Progenitor cell of endocrine pancreas (in vitro differentiated cells): ENCODE measurements around the gene LMF2. TPM values are rescaled to one million over a fixed set of nuclear protein-coding genes. Genes with fewer than 3 reads are reported as not detected.
A peak's percentile ranks its signal among the peaks of the same experiment; 100 is the strongest.

Experiments used
- DNase-seq: peaks from one replicate; pipeline ENCODE4 v3.0.0; 2021; ENCODE audit warnings: low spot score; ENCODE audit not compliant: unreplicated experiment
- H3K27ac Mint-ChIP-seq: 2 replicates; pipeline ENCODE4 v1.8.0; 2021; ENCODE audit warnings: mild to moderate bottlenecking, moderate library complexity, mixed read lengths
- H3K27me3 Mint-ChIP-seq: 2 replicates; pipeline ENCODE4 v1.8.0; 2021; ENCODE audit warnings: mixed read lengths
- H3K36me3 Mint-ChIP-seq: 2 replicates; pipeline ENCODE4 v1.8.0; 2022; ENCODE audit warnings: mixed read lengths; ENCODE audit not compliant: insufficient read depth
- H3K4me1 Mint-ChIP-seq: 2 replicates; pipeline ENCODE4 v1.8.0; 2021; ENCODE audit warnings: low read depth, mixed read lengths
- H3K4me3 Mint-ChIP-seq: 2 replicates; pipeline ENCODE4 v1.8.0; 2021; ENCODE audit warnings: low read depth, mild to moderate bottlenecking, moderate library complexity, mixed read lengths
- H3K9me3 Mint-ChIP-seq: 2 replicates; pipeline ENCODE4 v1.8.0; 2021; ENCODE audit warnings: low read depth, mixed read lengths
- total RNA-seq: library from RNA; stranded (reverse); gene quantifications from 2 replicates; pipeline ENCODE4 v1.2.1, GENCODE V29; 2021
- TF ChIP-seq, protein P1 (sequence below): fragments of 200-600 bp; sonication (generic); IDR thresholded peaks from one replicate; pipeline ENCODE4 v1.5.0; 2021; ENCODE audit warnings: antibody characterized with exemption, mild to moderate bottlenecking; ENCODE audit not compliant: unreplicated experiment

Gene LMF2
- total RNA-seq, 1 donor from 2014 or later, result 65.5 TPM

DNA sequence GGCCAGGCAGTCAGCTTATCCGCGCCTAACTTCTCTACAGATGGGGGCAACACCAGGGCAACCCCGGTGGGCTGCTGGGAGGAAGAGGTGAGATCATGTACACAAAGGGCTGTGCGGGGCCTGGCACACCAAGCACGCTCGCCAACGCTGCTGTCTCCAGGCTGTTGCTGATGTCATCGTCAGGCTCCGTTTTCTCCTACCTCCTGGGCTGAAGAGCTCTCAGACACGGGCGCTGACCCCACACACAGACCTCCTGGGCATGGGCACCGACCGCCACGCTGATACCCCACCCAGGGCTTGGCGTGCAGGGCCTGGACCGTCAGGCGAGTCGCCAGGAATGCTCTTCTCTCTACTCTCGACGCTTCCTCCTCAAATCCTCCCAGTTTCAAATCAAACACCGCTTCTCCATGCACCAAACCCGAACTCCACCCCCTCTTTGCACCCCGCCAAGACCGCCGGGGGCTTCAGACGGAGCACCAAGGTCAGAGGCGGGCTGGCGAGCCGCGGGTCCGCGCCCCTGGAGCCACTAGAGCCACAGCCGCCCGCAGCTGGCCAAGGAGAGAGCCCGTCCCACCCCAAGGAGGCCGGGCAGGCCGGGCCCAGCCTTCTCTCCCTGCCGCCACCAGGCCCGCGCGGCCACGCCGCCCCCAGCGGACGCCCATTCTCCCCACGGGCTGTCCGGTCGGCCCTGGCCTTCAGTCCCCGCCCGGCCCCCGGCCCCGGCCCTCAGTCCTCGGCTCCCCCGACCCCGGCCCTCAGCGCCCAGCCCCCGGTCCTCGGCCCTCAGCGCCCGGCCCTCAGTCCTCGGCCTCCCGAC is 33.4 kb downstream of the LMF2 start:
- peaks cover 11% of the 10 kb centered on the region for H3K27me3 Mint-ChIP-seq
- peaks cover 25% of the 10 kb centered on the region for H3K4me1 Mint-ChIP-seq
- H3K4me3 Mint-ChIP-seq, result peak overlapping the region; percentile 92
- TF ChIP-seq, protein P1, sequence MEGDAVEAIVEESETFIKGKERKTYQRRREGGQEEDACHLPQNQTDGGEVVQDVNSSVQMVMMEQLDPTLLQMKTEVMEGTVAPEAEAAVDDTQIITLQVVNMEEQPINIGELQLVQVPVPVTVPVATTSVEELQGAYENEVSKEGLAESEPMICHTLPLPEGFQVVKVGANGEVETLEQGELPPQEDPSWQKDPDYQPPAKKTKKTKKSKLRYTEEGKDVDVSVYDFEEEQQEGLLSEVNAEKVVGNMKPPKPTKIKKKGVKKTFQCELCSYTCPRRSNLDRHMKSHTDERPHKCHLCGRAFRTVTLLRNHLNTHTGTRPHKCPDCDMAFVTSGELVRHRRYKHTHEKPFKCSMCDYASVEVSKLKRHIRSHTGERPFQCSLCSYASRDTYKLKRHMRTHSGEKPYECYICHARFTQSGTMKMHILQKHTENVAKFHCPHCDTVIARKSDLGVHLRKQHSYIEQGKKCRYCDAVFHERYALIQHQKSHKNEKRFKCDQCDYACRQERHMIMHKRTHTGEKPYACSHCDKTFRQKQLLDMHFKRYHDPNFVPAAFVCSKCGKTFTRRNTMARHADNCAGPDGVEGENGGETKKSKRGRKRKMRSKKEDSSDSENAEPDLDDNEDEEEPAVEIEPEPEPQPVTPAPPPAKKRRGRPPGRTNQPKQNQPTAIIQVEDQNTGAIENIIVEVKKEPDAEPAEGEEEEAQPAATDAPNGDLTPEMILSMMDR, result no peak
- H3K36me3 Mint-ChIP-seq, result peaks cover 1% of the 10 kb centered on the region
- no peak for DNase-seq
- peak overlapping the region; percentile 86 for H3K27ac Mint-ChIP-seq
- H3K9me3 Mint-ChIP-seq, result no peaks in the 10 kb centered on the region

DNA sequence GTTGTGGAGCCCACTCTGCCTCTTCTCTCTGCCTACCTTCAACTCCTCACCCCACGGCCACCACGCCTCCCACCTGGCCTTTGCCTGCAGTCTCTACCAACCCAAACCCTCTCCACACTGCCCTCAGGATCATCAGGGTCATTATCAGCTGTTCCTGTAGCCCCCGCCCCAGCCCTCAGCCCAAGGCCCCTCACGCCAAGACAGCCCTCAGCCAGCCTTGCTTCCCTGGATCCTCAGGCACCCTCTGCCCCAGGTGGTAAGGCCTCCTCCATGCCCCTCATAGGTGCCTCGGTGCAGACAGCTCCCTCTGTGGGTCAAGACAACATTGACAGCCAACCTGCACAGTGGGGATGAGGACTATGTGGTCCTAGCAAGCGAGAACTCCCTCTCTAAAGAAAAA is 34.4 kb downstream of the LMF2 start:
- Mint-ChIP-seq H3K27me3 (peaks cover 6% of the 10 kb centered on the region), H3K27ac (peak overlapping the region; percentile 86), H3K4me3 (peak overlapping the region; percentile 92), H3K4me1 (peaks cover 25% of the 10 kb centered on the region), H3K36me3 (peaks cover 1% of the 10 kb centered on the region), H3K9me3 (no peaks in the 10 kb centered on the region)
- DNase-seq, result no peak
- TF ChIP-seq, protein P1, result peak; percentile 28

DNA sequence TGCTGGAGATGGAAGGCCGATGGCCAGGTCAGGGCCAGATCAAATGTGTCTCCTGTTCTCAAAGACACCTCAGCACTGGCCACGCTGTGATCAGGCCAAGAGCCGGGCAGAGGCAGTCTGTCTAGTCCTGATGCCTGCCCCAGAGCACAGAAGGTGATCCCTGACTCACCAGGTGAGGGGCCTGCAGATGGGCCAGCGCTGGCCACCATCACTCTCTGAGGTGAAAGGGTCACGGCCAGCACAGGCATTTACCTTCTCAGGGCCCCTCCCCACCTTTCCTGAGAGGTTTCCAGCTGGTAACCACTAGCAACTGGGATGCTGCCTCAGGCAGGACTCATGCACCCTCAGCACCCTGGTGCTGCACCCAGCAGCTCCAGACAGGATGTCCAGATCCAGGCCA is 35.5 kb downstream of the LMF2 start:
- H3K27ac Mint-ChIP-seq, result no peak overlapping the region
- no peak for DNase-seq
- H3K4me3 Mint-ChIP-seq, result peak overlapping the region; percentile 50
- peaks cover 23% of the 10 kb centered on the region for H3K4me1 Mint-ChIP-seq
- H3K36me3 Mint-ChIP-seq, result peaks cover 1% of the 10 kb centered on the region
- TF ChIP-seq, protein P1, result no peak
- H3K27me3 Mint-ChIP-seq, result peaks cover 1% of the 10 kb centered on the region
- H3K9me3 Mint-ChIP-seq, result no peaks in the 10 kb centered on the region

DNA sequence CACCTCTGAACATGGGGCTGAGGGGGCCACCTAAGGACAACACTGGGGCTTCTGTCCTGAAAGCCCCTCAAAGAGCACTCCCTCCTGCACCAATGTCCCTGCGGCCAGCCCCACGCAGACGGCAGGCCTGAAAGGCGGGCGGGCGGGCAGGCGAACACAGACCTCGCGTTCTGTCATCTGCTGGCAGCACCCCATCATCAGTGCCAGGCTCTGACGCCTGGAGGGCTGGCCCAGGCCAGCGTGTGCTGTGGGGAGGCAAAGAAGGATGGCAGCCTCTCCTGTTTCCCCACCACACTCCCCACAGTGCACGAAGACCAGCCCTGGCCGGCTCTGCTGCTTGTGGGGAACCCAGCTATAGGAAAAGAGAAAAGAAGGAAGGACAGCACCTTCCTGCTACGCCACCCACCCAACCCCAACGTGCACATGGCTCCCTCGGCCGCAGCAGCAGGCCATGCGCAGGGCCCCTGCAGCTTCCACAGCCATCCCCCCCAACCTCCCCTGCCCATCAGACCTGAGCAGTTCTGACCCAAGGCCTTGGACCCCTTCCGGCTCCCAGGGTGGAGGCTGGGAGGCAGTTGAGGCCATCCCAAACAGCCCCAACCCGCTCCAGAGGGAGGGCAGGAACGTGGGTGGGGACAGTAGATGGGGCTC is 36.2 kb downstream of the LMF2 start:
- H3K27me3 Mint-ChIP-seq, result no peaks in the 10 kb centered on the region
- TF ChIP-seq, protein P1, result no peak
- H3K4me3 Mint-ChIP-seq, result no peak overlapping the region
- H3K27ac Mint-ChIP-seq, result no peak overlapping the region
- H3K36me3 Mint-ChIP-seq, result peaks cover 3% of the 10 kb centered on the region
- H3K4me1 Mint-ChIP-seq, result peaks cover 22% of the 10 kb centered on the region
- DNase-seq, result no peak
- no peaks in the 10 kb centered on the region for H3K9me3 Mint-ChIP-seq

DNA sequence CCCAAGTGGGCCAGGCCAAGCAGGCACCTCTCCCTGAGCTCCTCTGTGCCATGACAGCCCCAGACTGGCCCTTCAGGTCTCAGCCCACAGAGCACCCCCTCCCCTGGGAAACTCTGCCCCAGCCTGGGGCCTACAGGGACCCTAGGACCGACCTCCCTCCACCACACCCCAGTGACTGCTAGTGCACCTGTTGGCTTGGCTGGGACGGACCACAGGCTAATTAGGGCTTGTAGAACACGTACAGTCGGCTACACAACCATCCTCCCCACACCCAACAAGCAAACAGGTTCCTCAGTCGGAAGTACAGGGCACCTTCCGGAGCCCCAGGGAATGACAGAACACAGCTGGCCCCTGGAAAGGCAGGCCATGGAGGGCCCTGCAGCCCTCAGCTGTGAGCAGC is 37.0 kb downstream of the LMF2 start:
- TF ChIP-seq, protein P1, result no peak
- Mint-ChIP-seq H3K4me3 (no peak overlapping the region), H3K36me3 (peaks cover 3% of the 10 kb centered on the region), H3K9me3 (no peaks in the 10 kb centered on the region), H3K27ac (no peak overlapping the region), H3K4me1 (peaks cover 21% of the 10 kb centered on the region), H3K27me3 (no peaks in the 10 kb centered on the region)
- no peak for DNase-seq
